GM18873 (cell line): ENCODE results near the gene LRRC27.
"Not testable (repeated sequence)": the region's sequence is repeated elsewhere in the genome, so short reads cannot be mapped to it uniquely, and the experiment has no call there.

Source experiments
- ATAC-seq: cut with Tn5 transposase; IDR thresholded peaks from one replicate; pipeline ENCODE4 v1.9.1; 2021; ENCODE audit warnings: mild to moderate bottlenecking, moderate library complexity, moderate number of reproducible peaks; ENCODE audit not compliant: unreplicated experiment, low FRiP score

LRRC27 gene

DNA sequence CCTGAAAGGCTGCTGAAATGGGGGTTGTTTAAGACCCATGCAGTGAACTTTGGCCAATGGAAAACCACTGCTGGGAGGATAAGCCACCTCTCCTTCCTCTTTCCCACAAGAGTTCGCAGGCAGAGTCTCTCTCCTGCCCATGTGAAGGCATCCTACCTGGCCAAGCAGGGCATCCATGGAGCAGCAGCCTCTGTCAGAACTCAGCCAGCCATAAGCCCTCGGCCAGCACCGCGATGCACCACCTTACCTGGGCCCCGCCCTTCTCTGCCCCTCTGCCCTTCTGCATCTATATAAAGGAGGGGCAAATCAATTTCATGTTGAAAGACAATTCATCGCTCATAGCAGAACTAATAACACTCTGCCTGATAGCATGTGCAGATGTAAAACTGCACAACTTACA is 18.1 kb upstream of the LRRC27 start:
- ATAC-seq, result no peak

DNA sequence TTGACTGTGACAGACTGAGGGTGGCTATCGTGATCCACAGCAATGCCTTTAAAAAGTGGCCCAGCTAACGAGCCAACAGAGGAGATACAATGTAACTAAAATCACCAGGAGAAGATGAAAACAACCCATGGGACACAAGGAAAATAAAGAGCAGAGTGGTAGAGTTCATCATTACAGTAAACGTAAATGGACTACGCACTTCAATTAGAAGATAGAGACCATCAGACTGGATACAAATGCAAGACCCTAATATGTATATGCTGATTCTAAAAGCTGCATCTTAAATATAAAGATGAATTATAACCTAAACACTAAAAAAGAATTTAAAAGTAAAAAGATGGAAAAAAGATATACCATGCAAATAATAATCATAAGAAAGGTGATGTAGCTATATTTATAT is 17.7 kb upstream of the LRRC27 start:
- no peak for ATAC-seq

DNA sequence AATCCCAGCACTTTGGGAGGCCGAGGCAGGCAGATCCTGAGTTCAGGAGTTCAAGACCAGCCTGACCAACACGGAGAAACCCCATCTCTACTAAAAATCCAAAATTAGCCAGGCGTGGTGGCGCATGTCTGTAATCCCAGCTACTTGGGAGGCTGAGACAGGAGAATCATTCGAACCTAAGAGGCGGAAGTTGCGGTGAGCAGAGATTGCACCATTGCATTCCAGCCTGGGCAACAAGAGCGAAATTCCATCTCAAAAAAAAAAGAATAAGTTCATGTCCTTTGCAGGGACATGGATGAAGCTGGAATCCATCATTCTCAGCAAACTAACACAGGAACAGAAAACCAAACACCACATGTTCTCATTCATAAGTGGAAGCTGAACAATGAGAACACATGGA is 17.1 kb upstream of the LRRC27 start:
- not testable (repeated sequence) for ATAC-seq

DNA sequence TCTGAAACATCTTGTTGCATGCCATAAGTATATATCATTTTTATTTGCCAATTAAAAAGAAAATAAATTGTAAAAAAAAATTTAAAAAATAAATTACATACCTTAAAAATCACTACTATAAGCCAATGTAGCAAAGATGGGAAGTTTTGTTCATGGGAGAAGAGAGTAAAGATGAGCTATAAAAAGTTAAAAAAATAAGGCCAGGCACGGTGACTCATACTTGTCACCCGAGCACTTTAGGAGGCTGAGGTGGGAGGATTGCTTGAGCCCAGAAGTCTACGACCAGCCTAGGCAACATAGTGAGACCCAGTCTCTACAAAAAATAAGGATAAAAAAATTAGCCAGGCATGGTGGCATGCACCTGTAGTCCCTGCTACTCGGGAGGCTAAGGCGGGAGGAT is 15.9 kb upstream of the LRRC27 start:
- no peak for ATAC-seq

DNA sequence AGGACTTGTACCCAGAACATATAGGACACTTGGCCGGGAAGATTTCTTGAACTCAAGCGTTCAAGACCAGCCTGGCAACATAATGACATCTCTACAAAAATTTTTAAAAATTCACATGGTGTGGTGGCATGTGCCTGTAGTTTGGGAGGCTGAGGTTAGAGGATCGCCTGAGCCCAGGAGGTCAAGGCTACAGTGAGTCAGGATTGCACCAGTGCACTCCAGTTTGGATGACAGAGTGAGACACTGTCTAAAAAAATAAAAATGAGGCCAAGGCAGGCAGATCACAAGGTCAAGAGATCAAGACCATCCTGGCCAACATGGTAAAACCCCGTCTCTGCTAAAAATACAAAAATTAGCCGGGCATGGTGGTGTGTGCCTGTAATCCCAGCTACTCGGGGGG is 14.5 kb upstream of the LRRC27 start:
- not testable (repeated sequence) for ATAC-seq

DNA sequence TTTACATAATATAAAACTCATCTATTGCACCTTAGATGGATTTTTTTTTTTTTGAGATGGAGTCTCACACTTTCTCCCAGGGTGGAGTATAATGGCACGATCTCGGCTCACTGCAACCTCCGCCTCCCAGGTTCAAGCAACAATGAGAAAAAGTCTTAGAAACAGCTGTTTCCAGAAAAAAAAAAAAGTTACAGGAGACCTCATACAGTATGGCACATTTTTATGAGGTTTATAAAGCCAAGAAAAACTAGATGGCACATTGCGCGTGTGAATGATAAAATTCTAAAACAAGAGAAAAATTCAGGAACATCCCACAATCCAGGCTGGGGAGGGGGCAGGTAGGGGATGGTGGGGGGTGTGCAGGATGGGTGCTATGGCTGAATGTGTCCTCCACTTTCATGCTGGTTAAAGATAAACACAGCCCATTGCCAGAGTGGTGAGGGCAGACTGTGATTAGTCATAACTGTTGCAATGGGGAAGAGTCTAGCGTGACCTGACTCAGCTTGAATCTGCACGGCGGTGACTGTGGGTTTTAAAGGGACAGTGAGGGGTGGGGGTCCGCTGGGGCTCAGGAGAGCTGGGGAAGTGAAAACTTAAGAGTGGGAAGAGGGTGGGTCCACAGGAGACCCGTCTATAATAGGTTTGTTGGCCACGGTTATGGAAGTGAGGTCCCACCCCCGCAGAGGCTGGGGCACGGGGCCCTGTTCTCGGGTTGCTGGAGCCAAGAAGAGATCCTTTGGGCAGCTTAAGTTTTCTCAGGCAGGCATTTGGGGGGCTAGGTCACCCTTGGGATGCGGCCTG is 11.9 kb upstream of the LRRC27 start:
- ATAC-seq, result peak; percentile 98

DNA sequence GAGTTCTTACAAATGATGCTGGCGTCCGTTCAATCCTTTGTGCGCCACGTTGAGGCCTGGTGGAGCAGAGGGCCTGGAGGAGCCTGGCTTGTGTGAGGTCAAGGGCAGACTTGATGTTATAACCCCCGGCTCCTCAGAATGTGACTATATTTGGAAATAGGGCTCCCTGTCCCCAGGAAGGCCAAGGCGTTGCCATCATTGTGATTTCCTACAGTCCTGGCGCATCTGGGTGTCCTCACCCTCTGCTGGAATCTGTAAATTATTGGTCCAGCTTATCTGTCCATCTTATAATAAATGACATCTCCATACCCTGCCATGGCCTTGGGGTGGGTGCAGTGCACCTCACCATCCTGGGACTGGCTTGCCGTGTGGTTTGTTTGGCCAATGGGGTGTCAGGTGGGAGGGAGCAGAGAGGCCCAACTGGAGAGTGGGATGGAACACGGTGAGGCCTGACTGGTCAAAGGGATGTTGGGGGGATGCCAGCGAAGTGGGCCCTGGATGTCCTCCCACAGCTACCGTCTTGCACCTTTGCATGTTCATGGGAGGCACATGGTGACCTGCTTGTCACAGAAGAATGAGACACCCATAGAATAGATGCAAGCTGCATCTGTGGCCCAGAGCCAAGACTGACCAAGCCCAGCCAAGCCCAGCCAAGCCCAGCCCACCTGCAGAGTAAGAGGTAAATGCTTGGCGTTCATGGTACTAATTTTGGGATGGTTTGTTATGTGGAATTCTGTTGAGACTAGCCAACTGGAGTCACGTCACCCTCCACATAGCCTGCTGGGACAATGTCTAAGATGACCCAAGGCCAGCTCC is 11.1 kb upstream of the LRRC27 start:
- ATAC-seq, result no peak

DNA sequence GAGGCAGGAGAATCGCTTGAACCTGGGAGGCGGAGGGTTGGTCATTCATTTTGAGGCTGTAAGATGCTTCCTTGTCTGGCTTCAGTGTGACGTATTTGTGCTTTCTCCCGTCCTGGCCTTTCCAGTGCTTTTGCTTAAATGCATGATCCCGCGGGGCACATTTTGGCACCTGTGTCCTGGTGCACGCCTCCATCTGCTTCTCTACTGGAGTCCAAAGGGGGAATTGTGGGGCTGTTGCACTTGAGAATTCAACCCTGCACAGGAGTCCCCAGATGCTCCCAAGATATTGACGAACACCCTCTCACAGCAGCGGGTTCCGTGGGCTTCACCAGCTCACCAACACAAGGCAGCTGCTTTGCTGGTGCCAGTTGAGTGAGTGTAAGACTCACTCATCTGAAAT is 10.3 kb upstream of the LRRC27 start:
- ATAC-seq, result no peak

DNA sequence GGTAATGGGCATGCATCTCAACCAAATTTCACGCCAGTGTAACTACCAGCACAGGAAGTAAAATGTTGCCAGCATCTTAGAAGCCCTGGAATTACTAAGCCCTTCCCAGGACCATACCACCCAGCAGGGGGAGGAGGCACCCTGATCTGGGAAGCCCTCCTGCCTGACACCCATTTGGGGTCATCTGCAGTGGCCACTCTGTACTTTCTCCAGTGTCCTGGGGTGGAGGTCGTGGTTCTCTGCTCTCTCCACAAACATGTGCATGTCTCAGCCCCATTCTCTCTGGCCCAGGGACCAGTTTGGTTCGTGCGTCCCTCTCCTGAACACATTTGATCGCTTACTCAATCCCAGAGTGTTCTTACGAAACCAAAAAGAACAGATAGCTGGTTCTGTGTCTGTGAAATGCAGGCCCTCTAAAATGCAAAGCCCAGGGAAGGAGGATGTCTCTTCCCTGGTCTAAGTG is 9.4 kb upstream of the LRRC27 start:
- no peak for ATAC-seq

DNA sequence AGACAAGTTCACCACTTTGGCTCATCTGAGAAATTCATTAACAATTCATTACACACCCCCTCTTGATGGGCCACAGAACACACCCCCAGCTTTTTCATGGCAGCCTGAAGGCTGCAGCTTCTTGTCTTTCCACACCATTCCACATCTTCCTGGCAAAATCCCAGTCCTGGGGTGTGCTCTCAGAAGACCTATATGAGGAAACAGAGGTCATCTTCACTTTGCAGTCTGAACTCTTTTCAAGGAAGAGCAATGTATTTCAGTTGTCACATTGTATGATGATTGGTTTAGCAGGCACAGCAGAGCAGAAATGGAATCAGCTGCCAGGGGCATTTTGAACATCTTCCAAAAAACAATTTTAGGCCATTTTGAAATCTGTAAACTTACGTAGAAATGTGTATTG is 7.8 kb upstream of the LRRC27 start:
- ATAC-seq, result no peak

DNA sequence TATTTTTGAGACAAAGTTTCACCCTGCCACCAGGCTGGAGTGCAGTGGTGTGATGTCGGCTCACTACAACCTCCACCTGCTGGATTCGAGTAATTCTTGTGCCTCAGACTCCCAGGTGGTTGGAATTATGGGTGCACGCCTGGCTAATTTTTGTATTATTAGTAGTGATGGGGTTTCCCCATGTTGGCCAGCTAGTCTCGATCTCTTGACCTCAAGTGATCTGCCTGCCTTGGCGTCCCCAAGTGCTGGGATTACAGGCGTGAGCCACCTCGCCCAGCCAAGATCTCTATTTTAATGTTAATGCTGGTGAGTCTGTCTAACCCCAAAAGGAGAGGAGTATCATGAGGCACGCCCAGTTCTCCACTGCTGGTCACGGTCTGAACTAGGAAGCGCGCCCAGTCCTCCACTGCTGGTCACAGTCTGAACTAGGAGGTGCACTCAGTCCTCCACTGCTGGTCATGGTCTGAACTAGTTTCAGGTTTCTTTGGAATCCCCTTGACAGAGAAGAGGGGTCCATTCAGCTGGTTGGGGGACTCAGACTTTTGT is 5.6 kb upstream of the LRRC27 start:
- no peak for ATAC-seq

DNA sequence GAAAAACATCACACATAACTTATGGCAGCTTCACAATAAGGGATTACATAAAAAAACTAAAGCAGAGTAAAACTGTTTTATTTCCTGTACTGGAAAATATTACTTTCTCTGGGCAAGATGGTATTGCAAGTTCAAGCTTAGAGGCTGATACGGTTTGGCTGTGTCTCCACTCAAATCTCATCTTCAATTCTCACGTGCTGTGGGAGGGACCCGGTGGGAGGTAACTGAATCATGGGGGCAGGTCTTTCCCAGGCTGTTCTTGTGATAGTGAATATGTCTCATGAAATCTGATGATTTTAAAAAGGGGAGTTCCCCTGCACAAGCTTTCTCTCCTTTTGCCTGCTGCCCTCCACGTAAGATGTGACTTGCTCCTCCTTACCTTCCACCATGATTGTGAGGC is 5.1 kb upstream of the LRRC27 start:
- no peak for ATAC-seq

DNA sequence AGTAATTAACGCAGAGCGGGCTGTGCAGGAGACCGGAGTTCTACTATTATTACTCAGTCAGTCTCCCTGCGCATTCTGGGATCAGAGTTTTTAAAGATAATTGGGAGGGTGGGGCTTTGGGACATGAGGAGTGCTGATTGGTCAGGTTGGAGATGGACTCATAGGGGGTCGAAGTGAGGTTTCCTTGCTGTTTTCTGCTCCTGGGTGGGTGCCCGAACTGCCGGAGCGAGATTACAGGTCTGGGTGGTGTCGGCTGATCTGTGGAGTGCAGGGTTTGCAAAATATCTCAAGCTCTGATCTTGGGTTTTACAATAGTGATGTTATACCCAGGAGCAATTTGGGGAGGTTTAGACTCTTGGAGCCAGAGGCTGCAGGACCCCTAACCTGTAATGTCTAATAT is 3.9 kb upstream of the LRRC27 start:
- ATAC-seq, result no peak

DNA sequence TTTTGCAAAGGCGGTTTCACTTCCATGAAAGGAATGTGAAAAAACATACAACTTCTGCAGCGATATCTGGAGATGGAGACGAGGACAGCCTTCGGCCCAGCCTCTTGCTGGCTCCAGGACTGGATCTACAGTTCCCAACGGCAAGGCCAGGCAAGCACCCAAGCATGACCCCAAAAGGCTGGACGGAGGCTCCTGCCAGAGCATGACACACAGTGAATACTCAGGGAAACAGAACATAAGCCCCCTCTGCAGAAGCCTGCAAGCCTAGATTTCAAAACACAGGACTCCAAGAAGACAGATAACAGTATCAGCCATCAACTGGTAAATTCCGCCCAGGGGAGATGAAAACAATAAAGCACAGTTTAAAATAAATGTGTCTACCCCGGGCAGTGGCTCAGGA is 3.3 kb upstream of the LRRC27 start:
- ATAC-seq, result no peak

DNA sequence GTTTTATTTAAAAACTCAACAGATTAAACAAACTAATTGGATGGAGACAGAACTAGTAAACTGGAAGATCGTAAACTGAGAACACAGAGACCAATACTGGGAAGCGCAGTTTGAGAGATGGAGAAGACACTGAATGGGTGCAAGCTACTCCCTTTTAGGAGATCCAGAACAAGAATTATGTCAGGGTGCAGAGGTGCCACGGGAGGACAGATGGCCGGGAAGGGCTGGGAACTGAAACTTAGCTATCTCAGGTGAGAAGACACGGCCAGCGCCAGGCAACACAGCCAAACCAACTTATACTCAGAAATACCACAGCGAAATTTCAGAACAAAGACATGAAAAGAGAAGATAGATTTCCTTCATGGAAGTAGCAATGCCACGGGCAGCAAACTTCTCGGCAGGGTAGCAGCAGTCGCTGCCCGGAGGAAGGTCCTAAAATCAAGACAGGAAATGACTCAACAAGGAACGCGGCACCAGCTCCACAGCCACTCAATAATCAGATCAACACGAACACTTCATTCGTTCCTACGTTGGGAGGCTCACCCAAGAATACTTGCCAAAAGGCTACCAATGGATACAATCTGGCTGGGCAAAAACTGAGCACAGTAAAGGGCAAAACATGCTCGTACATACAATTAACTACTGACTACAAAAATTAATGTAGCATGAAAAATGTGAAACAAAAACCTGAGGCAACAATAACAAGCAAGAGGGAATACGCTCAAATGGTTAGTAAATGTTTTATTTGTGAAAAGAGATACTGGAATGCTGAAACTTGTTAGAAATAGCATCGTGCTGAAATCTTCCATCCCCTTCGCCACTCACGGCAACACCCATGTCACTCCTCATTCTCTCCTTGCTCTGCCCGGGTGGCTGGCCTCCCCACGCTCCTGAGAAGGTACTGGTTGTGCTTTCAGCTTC is 2.2 kb upstream of the LRRC27 start:
- ATAC-seq, result no peak

DNA sequence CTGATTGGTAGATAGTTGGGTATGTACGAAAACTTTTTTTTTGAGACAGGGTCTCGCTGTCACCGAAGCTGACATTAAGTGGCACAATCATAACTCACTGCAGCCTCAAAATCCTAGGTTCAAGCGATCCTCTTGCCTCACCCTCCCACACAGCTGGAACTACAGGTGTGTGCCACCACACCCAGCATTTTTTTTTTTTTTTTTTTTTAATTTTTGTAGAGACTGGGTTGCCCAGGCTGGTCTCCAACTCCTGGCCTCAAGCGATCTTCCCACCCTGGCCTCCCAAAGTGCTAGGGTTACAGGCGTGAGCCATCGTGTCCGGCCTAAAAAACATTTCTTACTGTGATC is 1.5 kb upstream of the LRRC27 start:
- no peak for ATAC-seq

DNA sequence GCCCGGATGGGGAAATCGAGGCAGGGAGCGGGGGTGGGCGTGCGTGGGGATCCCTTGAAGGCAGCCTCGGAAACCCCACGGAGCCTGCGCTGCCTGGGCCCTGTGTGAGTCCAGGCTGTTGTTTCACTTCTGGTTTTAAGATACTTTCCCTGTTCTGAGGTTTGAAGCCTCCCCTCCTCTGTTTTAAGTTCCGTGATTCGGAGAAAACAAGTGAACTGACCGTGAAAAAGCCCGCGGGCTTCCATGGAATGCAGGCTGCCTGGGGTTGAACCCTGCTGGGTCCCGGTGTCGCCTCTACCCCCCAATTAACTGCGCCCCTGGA is 401 bp downstream of the LRRC27 start:
- ATAC-seq, result peak; percentile 52

DNA sequence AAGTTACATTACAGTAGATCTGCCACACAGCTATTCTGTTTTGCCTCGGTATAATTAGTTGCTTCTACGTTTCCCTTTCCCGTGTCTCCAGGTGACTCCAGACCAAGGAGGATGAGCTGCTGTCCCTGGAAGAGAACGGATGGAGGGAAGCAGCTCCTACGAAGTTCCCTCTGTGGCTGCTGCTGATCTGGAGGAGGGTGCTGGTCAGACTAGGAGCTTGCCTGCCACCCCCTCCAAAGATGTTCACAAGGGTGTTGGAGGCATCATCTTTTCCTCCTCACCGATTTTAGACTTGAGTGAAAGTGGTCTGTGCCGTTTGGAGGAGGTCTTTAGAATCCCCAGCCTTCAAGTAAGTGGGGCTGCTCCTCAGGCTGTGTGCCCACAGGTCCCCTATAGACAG is 1.4 kb downstream of the LRRC27 start:
- ATAC-seq, result no peak

DNA sequence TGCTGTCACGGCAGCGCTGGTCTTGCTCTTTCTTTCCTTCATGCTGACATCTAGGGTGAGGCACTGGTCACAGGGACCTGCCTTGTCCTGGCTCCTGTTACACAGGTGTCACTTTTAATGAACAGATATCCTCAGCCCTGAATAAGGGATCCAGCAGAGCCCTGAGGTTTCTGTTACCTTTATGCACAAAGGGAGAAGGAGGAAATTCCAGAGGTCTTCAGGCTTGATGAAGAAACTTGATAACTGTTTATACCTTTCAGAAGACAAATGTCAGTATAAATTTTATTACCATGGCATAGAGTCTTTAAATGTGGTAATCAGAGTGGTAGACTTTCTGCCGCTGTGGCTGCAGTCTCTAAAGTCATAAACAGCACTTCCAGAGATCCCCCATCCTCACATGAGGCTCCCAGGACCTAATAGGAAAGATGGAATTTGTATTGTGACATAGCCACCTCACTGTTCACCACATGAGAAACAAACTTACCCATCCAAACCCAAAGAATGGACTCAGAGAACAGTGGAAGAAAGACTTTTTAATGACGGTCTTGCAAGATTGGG is 2.7 kb downstream of the LRRC27 start:
- no peak for ATAC-seq
